ENCODE results near the gene PTPRN. TPM values are rescaled to one million over a fixed set of nuclear protein-coding genes. Genes with fewer than 3 reads are reported as not detected.

Gene PTPRN
- total and polyA plus RNA-seq, 2 of the 4 experiments (the other 2 are of a cell fraction) = 5.2 to 22.0 TPM

DNA sequence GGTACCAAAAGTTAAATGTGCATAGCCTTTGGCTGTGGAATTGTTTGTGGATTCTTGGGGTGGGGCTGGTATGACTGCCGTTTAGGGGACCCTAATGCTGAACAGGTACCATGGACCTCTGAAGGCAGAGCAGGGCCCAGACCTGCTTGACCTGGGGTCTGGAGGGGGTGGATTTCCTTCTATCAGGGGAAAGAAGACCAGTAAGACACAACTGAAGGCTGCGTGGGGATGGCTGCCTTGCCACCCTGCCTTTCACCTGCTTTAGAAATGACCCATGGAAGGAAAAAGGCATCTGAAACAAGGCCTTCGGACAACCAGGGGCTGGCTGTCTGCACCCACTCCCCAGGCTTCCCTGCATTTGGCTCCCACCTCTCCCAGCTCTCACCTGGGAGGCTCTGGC lies 41.0 kb upstream of the PTPRN start:
- no peak for DNase-seq
- H3K56ac ChIP-seq (ENCODE audit: extremely low read depth, insufficient read depth, low read length) = no peak overlapping the region
- H3K4ac ChIP-seq (ENCODE audit: low read depth, low read length) = no peak overlapping the region
- H3K14ac ChIP-seq (replicated peaks; ENCODE audit: low read depth, low read length) = no peak overlapping the region
- ATAC-seq (ENCODE audit: low read depth) = no peak
- no peaks in the 10 kb centered on the region for H3K79me1 ChIP-seq (ENCODE audit: low read depth in 1 of 2, low read length in 2 of 2)
- no peaks in the 10 kb centered on the region for H3K36me3 ChIP-seq (ENCODE audit: control insufficient read depth, insufficient read depth, low read length)
- H2AK9ac ChIP-seq (replicated peaks; ENCODE audit: low read depth, low read length, poor library complexity) = no peak overlapping the region
- H4K20me1 ChIP-seq (ENCODE audit: insufficient read depth, low read length) = no peaks in the 10 kb centered on the region
- intact Hi-C loops (cut with micrococcal nuclease) (no loop called here), dilution Hi-C loops (cut with HindIII; ENCODE audit: low sequenced_read_pairs, unreplicated experiment) (no loop called here), in situ Hi-C loops (cut with MboI; ENCODE audit: low sequenced_read_pairs) (no loop called here)
- 60% methylated on average over 1 of the region's 3 CpGs; no CpG with 5 or more reads in 1 of the 2 experiments for whole genome bisulfite sequencing, 2 experiments (ENCODE audit: extremely low coverage in 2 of 2, insufficient read length in 1 of 2)
- BruUV-seq (replicated peaks) = no TSS peak
- H4K5ac ChIP-seq (ENCODE audit: low read depth, low read length) = no peak overlapping the region
- H3K4me3 ChIP-seq (ENCODE audit: insufficient read depth, low read depth, low read length) = no peak overlapping the region
- no peak overlapping the region for H3K9ac ChIP-seq (ENCODE audit: low read depth, low read length)
- H2BK15ac ChIP-seq (ENCODE audit: low read depth, low read length) = no peak overlapping the region
- no peaks in the 10 kb centered on the region for H3K4me1 ChIP-seq (ENCODE audit: control insufficient read depth, insufficient read depth, low read length)
- H4K91ac ChIP-seq (ENCODE audit: insufficient read depth, low read depth, low read length) = 0 out of 2 replicates have a peak overlapping the region, but pooled peaks have one; percentile 19
- H4K8ac ChIP-seq (ENCODE audit: low read depth in 2 of 2, low read length in 2 of 2) = no peak overlapping the region
- POLR2A ChIA-PET (ENCODE audit: unreplicated experiment) = no interaction called here
- no peak for TF ChIP-seq MAZ (IDR thresholded peaks at IDR 0.05; ENCODE audit: borderline replicate concordance, low read depth, low read length)
- no peak for TF ChIP-seq POLR2A (IDR thresholded peaks at IDR 0.05; ENCODE audit: low read depth, low read length)
- no peak for TF ChIP-seq RFX5 (IDR thresholded peaks at IDR 0.05; ENCODE audit: low read depth, low read length)
- TF ChIP-seq, protein P1, sequence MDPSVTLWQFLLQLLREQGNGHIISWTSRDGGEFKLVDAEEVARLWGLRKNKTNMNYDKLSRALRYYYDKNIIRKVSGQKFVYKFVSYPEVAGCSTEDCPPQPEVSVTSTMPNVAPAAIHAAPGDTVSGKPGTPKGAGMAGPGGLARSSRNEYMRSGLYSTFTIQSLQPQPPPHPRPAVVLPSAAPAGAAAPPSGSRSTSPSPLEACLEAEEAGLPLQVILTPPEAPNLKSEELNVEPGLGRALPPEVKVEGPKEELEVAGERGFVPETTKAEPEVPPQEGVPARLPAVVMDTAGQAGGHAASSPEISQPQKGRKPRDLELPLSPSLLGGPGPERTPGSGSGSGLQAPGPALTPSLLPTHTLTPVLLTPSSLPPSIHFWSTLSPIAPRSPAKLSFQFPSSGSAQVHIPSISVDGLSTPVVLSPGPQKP (IDR thresholded peaks at IDR 0.05; ENCODE audit: borderline replicate concordance, low read depth, low read length) = no peak
- no peaks in the 10 kb centered on the region for H3K9me3 ChIP-seq (ENCODE audit: control insufficient read depth, insufficient read depth, low read length)
- CTCF ChIA-PET = interaction anchor here (0.6 to 1.0 kb wide), 2 partner anchors 9 to 72 kb away, joined by 3 read pairs; no protein-coding TSS in a partner anchor
- H2BK120ac ChIP-seq (ENCODE audit: low read depth, low read length) = no peak overlapping the region
- H2AK5ac ChIP-seq (ENCODE audit: low read depth, low read length) = no peak overlapping the region
- H3K18ac ChIP-seq (ENCODE audit: low read depth, low read length) = no peak overlapping the region
- H2BK20ac ChIP-seq (ENCODE audit: low read depth, low read length) = no peak overlapping the region
- no peak overlapping the region for H3K4me2 ChIP-seq (ENCODE audit: low read depth, low read length)
- H3K27ac ChIP-seq (ENCODE audit: insufficient read depth, low read length) = no peak overlapping the region; the same call in 1 of the 2 replicates
- H3K9me1 ChIP-seq (ENCODE audit: insufficient read depth, low read length) = no peaks in the 10 kb centered on the region; the same call in 1 of the 2 replicates
- no peak overlapping the region for H2BK5ac ChIP-seq (ENCODE audit: low read depth, low read length, poor library complexity, severe bottlenecking)
- no peak overlapping the region for H3K23ac ChIP-seq (ENCODE audit: low read depth, low read length)
- H3K27me3 ChIP-seq (ENCODE audit: control insufficient read depth, insufficient read depth, low read length) = peaks cover 26% of the 10 kb centered on the region
- no peak overlapping the region for H2AFZ ChIP-seq (replicated peaks; ENCODE audit: low read length, poor library complexity)
